ENCODE measurements around the gene CACNA1C.

Gene CACNA1C

DNA sequence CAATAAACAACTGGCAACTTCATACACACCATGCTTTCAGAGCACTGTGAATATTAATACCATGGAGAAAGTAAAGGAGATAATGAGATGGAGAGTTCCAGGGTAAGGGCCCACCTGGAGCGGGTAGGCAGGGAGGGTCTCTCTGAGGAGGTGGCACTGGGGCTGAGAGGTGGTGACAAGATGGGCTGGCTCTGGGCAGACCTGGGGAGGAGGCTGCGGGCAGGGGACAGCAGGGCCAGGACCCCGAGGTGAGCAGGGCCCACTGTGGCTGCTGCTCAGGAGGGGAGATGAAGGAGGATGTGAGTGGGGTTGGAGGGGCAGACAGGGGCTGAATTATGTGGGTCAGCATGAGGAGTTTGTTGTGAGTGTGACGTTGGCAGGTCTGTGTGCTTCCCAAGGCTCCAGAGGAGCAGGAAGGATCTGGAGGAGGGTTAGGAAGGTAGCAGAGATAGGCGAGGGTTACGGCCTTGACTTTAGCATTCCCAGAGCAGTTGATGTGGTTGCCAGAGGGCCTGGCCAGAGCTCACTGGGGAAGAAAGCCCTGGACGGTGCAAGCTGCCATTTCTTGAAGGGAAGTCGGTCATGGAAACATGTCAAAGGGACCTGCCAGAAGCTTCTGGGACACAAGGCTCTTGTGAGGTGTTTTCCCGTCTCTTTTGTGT lies 88.2 kb downstream of the CACNA1C start:
- DNase-seq (ENCODE audit: low read depth) = no peak

DNA sequence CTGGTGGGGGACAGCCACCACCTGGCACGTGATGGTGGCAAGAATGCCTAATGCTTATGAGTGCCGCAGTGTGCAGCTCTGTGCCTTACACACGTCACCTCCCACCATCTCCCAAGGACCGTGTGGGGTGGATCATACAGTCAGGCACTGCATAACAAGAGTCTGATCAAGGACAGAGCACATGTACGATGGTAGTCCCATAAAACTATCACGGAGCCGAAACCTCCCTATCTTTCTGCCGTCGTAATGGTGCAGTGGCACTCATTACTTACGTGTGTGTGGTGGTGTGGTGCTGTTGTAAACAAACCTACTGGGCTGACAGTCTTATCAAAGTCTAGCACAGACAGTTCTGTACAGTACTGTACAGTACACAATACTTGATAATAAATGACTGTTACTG lies 89.3 kb downstream of the CACNA1C start:
- no peak for DNase-seq (ENCODE audit: low read depth)

DNA sequence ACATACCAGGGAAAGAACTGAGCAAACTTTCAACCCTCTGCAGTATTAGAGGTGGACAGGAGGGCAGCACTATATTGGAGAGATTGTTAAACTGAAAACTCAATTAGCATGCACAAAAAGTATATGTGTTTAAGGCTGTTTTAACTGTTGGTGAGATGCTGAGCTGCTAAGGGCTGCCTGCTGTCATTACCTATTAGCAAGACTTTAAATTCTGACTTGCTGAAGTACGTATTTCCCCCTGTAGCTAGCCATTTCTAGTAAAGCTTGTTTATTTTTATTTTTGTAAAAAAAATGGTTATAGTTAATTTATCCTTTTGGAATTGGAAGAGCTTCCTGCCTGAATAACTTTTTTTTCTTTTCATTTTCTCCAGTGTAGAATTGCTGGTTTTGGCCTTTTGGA lies 92.2 kb downstream of the CACNA1C start:
- DNase-seq (ENCODE audit: low read depth) = no peak

DNA sequence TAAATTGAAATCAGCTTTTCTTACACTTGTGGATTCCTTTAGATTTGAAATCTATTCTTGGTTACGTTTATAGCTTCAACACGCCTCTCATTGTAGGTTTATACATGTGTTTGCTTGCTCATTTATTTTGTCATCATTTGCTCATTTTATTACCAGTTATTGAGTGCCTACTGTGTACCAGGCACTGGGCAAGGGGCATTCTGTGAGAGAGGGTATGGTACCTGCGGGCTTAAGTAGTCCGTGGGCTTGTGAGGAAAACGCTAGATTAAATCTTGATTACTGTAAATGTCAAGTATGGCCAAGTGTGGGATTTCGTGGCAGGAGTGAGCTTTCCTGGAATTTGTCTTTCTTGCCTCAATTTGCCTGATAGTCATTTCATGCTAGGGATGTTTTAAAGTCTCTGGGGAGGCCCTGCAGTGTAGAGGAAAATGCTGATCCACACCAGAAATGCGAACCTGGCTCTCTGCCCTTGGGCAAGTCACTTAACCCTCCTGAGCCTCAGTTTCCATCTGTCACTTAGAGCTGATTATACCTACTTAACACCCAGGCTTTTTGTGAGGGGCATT lies 92.7 kb downstream of the CACNA1C start:
- DNase-seq (ENCODE audit: low read depth) = no peak

- no peak for DNase-seq (ENCODE audit: low read depth)
These were observed 94.5 kb downstream of the CACNA1C start for GRCh38 chr12:2147335-2147734.

DNA sequence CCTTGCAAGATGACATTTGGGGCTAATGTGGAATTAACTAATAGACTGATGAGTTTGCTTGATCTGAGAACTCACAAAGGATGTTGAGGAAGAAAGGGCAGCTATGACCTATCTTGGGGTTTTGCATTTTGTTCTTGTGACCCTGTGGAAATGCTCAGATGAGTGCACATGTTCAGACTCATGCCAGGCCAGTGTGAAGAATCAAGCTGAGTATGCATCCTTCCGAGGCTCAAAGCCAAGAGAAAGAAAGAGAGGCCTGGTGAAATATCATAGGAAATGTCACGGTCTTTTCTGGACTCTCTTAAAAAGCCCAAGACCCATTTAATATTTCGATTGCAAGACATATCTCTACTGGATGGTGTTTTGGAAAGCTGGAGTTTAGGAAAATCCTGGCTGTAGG lies 96.3 kb downstream of the CACNA1C start:
- DNase-seq (ENCODE audit: low read depth) = no peak

- DNase-seq (ENCODE audit: low read depth) = no peak
These were observed 98.0 kb downstream of the CACNA1C start for GRCh38 chr12:2150833-2151232.

- no peak for DNase-seq (ENCODE audit: low read depth)
These were observed 98.6 kb downstream of the CACNA1C start for GRCh38 chr12:2151391-2151790.

DNA sequence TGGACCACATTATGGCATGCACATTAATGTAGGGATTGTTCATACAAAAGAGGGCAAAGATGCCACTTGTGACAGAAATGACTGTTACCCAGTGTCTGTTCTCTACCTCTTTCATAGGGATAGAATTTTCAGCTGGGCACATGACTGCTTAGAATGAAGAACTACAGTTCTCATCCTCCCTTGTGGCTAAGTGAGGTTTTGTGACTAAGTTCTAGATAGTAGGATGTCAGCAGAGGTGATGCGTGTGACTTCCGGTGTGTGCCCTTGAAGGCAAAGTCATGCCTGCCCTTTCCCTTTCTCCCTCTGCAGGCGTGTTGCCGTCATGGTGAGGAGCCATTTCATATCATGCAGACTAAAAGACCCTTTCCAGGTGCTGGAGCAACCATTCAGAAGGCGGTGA lies 99.3 kb downstream of the CACNA1C start:
- DNase-seq (ENCODE audit: low read depth) = no peak

DNA sequence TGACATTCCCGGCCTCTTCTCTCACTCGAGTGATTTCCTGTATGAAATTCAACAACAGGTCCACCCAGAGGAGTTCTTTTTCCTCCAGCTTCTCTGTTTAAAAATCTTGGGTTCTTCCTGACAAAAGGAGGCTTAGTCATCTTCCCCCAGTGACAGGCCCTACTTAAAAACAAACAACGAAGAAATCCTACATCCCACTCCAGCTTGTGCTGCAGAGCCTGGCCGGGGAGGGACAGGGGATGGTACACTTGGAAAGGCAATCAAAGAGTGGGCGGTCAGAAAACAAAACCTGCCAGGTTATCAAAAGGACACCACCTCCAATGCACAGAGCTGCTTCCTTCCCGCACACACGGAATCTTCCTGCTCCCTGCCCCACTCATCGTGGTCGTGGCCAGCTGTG lies 101.3 kb downstream of the CACNA1C start:
- no peak for DNase-seq (ENCODE audit: low read depth)

DNA sequence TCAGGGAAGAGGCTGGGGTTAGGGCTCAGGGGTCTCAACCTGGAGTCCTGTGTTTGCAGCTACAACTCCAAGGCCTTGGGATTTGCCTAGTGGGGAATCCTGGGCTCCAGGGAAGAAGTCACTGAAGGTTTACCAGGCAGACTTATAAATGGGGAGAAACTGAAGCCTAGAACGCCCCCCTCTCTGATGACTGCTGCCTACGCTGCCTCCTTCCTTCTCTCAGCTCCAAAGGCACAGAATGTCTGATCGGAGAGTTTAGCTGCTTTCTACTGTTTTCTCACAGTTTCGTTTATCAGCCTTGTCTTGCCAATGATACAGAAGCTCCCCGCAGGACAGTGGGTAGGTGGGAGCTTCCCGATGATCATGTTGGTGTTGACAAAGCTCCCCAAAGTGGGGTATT lies 101.7 kb downstream of the CACNA1C start:
- DNase-seq (ENCODE audit: low read depth) = no peak

DNA sequence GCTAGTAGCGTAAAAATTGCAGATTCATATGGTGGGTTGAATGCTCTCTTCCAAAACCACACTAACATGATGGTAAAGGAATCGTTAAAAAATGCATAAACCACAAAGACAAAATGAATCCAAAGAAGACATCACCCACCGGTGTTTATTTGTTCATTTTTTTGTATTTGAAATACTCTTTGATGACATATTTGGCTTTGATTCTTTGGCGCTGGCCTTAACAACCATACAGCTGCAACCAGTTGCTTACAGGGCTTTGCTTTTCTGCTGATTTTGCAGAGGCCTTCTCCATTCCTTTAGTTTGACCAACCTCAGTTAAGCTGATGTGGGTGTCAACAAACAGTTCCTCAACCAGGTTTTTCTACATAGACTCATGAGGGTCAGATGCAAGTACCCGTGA lies 103.5 kb downstream of the CACNA1C start:
- DNase-seq (ENCODE audit: low read depth) = no peak

- no peak for DNase-seq (ENCODE audit: low read depth)
These were observed 107.3 kb downstream of the CACNA1C start for GRCh38 chr12:2160043-2160442.

- no peak for DNase-seq (ENCODE audit: low read depth)
These were observed 108.7 kb downstream of the CACNA1C start for GRCh38 chr12:2161473-2161872.

GRCh38 chr12:2163177-2163941 lies 110.6 kb downstream of the CACNA1C start:
- DNase-seq (ENCODE audit: low read depth) = no peak

DNA sequence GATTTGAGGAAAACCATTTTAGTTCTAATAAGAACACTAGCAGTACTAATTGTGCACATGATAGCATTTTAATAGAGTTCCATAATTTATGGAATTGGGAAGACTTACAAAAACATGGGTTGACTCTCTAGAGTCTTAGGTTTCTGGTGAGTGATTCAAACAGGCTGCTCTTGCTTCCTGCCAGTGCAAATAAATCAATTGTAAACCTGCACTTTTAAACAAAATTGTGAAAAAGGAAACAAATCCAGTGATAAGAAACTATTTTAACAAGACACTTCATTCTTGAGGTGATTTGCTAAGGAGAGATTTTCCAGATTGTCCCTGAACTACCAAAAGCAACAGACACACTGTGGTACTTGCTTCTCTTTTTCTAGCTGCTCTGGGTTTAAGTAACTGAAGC lies 112.2 kb downstream of the CACNA1C start:
- no peak for DNase-seq (ENCODE audit: low read depth)

DNA sequence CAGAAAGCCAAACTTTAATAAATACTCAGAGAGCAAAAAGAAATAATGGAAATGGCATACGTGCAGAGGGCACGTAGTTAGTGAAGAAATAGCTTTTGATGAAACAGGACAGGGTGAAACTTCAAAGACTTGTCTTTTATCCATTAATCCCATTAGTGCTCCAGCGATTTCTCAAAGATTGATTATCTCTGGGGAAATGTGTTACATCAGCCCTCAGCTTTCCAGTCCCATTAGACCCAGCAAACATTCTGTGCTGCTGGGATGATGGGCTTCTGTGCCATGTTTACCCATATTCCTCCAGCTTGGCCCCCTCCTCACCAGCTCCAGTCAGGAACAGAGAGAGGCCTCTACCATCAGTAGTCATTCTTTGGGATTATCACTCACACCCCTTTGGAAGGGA lies 113.1 kb downstream of the CACNA1C start:
- no peak for DNase-seq (ENCODE audit: low read depth)

DNA sequence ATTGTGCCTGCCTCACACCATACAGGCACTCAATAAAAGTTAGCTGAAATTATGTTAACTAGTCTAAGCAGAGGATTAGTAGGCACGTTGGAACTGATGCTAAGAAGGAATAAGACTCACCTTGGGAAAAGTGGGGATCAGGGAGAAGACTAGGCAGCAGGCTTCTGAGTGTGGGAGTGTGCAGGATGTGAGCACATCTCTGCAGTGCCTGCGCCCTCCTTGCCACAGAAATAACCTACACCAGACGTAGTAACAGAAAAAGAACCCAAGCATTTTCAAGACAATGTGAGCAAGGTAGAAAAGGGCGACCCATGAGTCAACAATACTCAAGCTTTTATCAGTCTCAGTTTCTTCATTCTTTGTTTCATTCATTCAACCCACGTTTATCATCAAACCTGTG lies 113.9 kb downstream of the CACNA1C start:
- DNase-seq (ENCODE audit: low read depth) = no peak

DNA sequence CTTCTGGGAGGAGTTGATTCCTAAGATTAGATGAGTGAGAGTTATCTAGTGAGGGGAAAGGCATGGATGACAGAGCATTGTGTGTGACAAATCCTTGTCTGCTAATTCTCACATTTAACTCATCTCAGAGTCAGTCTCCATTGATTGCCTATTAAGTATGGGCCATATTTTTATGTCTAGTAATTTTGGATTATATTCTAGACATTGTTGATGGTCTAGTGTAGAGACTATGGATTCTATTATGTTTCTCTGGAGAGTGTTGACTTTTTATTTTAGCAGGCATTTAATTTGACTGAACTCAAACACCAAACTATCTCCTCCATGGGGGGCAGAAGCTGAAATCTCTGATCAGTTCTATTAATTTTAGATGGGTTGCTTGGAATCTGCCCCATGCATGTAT lies 114.4 kb downstream of the CACNA1C start:
- no peak for DNase-seq (ENCODE audit: low read depth)

DNA sequence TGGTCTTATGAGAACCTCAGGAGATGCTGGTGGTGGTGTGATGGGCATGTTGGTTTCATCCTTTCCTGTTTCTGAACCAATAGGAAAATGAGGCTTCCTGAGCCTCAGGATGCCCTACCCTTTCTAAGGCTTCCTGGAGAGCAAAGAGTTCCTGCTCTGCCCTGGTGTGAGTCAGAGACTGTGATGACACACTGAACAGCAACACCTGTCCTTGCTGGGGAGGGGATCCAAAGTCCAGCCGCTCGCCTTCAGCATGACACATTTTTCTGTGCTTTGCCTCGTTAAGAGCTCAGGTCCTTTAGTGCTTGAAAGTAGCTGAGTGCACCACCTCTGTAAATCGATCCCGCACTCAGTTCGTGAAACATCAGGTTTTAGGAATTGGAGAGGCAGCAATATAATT lies 116.0 kb downstream of the CACNA1C start:
- no peak for DNase-seq (ENCODE audit: low read depth)

DNA sequence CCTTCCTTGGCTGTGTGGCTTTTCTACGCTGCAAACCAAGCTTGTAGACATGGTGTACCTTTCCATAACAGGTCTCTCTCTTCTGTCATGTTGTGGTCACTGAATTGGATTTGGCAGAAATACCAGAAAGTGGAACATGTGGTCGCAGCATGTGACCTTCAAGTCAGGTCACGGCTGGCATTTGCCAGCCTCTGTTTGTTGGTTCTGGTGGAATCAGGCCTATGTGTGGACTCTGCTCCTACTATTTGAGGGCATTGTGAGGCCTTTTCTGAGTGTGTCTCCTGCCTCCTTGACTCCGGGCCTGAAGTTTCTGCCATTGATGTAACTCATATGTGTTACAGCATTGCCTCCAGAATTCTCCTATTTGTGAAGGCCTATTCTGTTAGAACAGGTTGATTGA lies 116.7 kb downstream of the CACNA1C start:
- DNase-seq (ENCODE audit: low read depth) = no peak

- DNase-seq (ENCODE audit: low read depth) = no peak
These were observed 117.2 kb downstream of the CACNA1C start for GRCh38 chr12:2169940-2170339.

DNA sequence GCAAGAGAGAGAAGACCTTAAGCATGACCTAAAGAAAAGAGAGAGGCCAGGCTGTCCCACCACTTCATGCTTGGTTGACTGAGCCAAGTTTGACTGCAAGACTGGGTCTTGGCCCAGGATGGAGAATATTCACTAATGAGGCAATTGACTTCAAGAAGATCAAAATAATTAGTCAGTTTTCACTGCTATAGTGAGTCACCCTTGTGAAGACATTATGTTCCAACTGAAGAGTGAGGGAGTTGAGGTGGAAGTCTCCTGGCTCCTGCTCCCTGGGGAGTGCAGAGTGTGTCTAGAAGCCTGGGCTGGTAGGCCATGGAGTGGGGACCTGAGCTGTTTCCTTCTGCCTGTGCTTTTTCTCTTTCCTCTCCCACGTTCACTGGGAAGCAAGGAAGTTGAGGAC lies 117.6 kb downstream of the CACNA1C start:
- DNase-seq (ENCODE audit: low read depth) = no peak

Data from non-pigmented ciliary epithelial cell (primary cell).